SJSA1 (cell line): Measurements from ENCODE around the gene CHPF. TPM values are rescaled to one million over a fixed set of nuclear protein-coding genes. Genes with fewer than 3 reads are reported as not detected.

Experiments used
- DNase-seq, 2 experiments: peaks; one replicate each; pipeline ENCODE4 v3.0.0-alpha.2; 2015 to 2020; ENCODE audit warnings: low spot score in 2 of 2, low read depth in 1 of 2
- H3K27ac ChIP-seq: fragments of 250-450 bp; sonication (Bioruptor Pico); 2 replicates; pipeline ENCODE4 v1.5.1; 2020; ENCODE audit warnings: mild to moderate bottlenecking, moderate library complexity
- H3K27me3 ChIP-seq: fragments of 250-450 bp; sonication (Bioruptor Pico); replicated peaks from 2 replicates; pipeline ENCODE4 v1.5.1; 2020; ENCODE audit warnings: mild to moderate bottlenecking, moderate library complexity
- H3K36me3 ChIP-seq: fragments of 250-450 bp; sonication (Bioruptor Pico); 2 replicates; pipeline ENCODE4 v1.5.1; 2020; ENCODE audit warnings: mild to moderate bottlenecking
- H3K4me1 ChIP-seq: fragments of 250-450 bp; sonication (Bioruptor Pico); replicated peaks from 2 replicates; pipeline ENCODE4 v1.6.1; 2021; ENCODE audit warnings: mild to moderate bottlenecking
- H3K4me3 ChIP-seq: fragments of 250-450 bp; sonication (Bioruptor Pico); 2 replicates; pipeline ENCODE4 v1.5.1; 2020; ENCODE audit warnings: mild to moderate bottlenecking
- H3K9me3 ChIP-seq: fragments of 250-450 bp; sonication (Bioruptor Pico); replicated peaks from 2 replicates; pipeline ENCODE4 v1.5.1; 2020; ENCODE audit warnings: mild to moderate bottlenecking
- total RNA-seq: library from RNA; depleted of rRNA; stranded (reverse); fragments of >200 nt; shearing (Covaris generic); gene quantifications from 2 replicates; pipeline ENCODE4 v1.2.3, GENCODE V29; 2014

Gene CHPF
- total RNA-seq, 1 experiment from 2014 or later: 113 TPM

- peak within 1 kb of the TSS; percentile 97 for H3K4me3 ChIP-seq
- no peaks in the 10 kb centered on the region for H3K27me3 ChIP-seq
- peak within 1 kb of the TSS; percentile 39 for H3K27ac ChIP-seq
- DNase-seq: peak; percentile 21 to 85
- peaks cover 18% of the 10 kb centered on the region for H3K4me1 ChIP-seq
- H3K36me3 ChIP-seq: peaks cover 40% of the 10 kb centered on the region
- 0 out of 2 replicates have a peak, but pooled peaks cover 3% of the 10 kb centered on the region for H3K9me3 ChIP-seq
Observed at GRCh38 chr2:219571311-219572236, 28.0 kb upstream of the CHPF start, which contains the start of gene OBSL1. OBSL1 (minus strand) TSS chr2:219571539; CDS start chr2:219571232, 307 bp downstream.

GRCh38 chr2:219570924-219571310 is 27.3 kb upstream of the CHPF start:
- peaks cover 43% of the 10 kb centered on the region for H3K36me3 ChIP-seq
- 0 out of 2 replicates have a peak, but pooled peaks cover 3% of the 10 kb centered on the region for H3K9me3 ChIP-seq
- H3K27me3 ChIP-seq: no peaks in the 10 kb centered on the region
- DNase-seq: peak; percentile 49 to 51
- H3K27ac ChIP-seq: peak overlapping the region; percentile 39
- peak overlapping the region; percentile 97 for H3K4me3 ChIP-seq
- peaks cover 18% of the 10 kb centered on the region for H3K4me1 ChIP-seq

DNA sequence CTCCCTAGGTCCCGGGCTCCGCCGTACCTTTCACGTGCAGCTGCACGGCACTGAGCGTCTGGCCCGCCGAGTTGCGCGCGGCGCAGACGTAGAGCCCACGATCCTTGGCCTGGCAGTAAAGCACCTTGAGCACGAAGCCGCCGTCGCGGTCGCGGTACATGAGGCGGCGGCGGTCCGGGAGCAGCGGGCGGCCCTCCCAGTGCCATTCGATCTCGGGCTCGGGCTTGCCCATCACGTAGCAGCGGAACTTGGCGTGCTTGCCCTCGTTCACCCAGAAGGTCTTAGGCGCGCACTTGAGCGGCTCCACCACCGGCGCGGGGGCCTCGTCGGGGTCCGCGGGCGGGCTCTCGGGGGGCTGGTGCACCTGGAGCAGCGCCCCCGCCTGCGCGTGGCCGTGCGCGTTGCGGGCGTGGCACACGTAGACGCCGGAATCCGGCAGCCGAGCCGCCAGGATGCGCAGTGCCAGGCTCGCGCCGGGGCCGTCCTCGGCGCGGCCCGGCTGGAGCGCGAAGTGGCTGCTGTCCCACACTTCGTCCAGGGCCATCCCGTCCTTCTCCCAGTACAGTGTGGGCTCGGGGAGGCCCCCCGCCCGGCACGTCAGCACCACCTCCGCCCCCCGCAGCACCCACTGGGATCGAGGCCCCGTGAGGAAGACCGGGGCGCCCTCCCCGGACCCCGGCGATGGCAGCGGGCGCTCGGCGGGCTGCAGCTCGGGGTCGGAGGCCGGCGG is 26.8 kb upstream of the CHPF start:
- Histone ChIP-seq H3K4me3 (peak overlapping the region; percentile 97), H3K4me1 (peaks cover 18% of the 10 kb centered on the region), H3K27ac (peak overlapping the region; percentile 39), H3K9me3 (0 out of 2 replicates have a peak, but pooled peaks cover 3% of the 10 kb centered on the region), H3K27me3 (no peaks in the 10 kb centered on the region), H3K36me3 (peaks cover 44% of the 10 kb centered on the region)
- DNase-seq: peak; percentile 21 to 46

GRCh38 chr2:219569635-219570034 is 26.0 kb upstream of the CHPF start:
- Histone ChIP-seq H3K27me3 (no peaks in the 10 kb centered on the region), H3K36me3 (peaks cover 44% of the 10 kb centered on the region)

GRCh38 chr2:219569041-219569440 is 25.4 kb upstream of the CHPF start:
- Histone ChIP-seq H3K27me3 (no peaks in the 10 kb centered on the region), H3K9me3 (0 out of 2 replicates have a peak, but pooled peaks cover 3% of the 10 kb centered on the region), H3K27ac (no peak overlapping the region), H3K4me1 (peaks cover 18% of the 10 kb centered on the region), H3K4me3 (no peak overlapping the region), H3K36me3 (peaks cover 44% of the 10 kb centered on the region)
- DNase-seq: no peak

More at GRCh38 chr2:219569635-219570034, 26.0 kb upstream of the CHPF start:
- 0 out of 2 replicates have a peak, but pooled peaks cover 3% of the 10 kb centered on the region for H3K9me3 ChIP-seq
- H3K4me3 ChIP-seq: no peak overlapping the region
- no peak overlapping the region for H3K27ac ChIP-seq
- peaks cover 18% of the 10 kb centered on the region for H3K4me1 ChIP-seq
- no peak for DNase-seq

GRCh38 chr2:219567791-219568361 is 24.3 kb upstream of the CHPF start:
- no peaks in the 10 kb centered on the region for H3K27me3 ChIP-seq
- no peak overlapping the region for H3K4me3 ChIP-seq
- 0 out of 2 replicates have a peak, but pooled peaks cover 3% of the 10 kb centered on the region for H3K9me3 ChIP-seq
- H3K36me3 ChIP-seq: peaks cover 44% of the 10 kb centered on the region
- no peak for DNase-seq
- peaks cover 18% of the 10 kb centered on the region for H3K4me1 ChIP-seq
- H3K27ac ChIP-seq: no peak overlapping the region

DNA sequence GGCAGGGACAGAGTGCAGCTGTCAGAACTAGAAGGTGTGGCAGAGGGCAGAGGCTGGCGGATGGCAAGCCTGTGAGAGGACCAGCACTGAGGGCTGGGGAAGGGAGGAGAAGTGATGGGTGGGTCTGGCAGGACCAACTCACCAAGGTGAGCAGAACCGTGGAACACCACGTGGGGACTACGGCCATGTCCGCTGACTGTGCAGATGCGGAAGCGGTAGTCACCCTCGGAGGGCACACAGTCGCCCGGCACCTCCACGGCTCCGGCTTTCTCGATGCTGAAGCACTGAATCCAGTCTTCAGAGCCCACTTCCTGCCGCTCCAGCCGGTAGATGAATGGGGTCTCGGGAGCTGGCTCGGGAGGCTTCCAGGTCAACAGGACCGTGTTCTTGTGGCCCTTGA is 23.5 kb upstream of the CHPF start:
- Histone ChIP-seq H3K4me3 (no peak overlapping the region), H3K27ac (no peak overlapping the region), H3K27me3 (no peaks in the 10 kb centered on the region), H3K9me3 (0 out of 2 replicates have a peak, but pooled peaks cover 3% of the 10 kb centered on the region), H3K36me3 (peaks cover 44% of the 10 kb centered on the region), H3K4me1 (peaks cover 18% of the 10 kb centered on the region)
- no peak for DNase-seq

GRCh38 chr2:219566640-219567039 is 23.0 kb upstream of the CHPF start:
- no peak overlapping the region for H3K27ac ChIP-seq
- H3K4me1 ChIP-seq: peaks cover 14% of the 10 kb centered on the region
- H3K27me3 ChIP-seq: no peaks in the 10 kb centered on the region
- H3K9me3 ChIP-seq: 0 out of 2 replicates have a peak, but pooled peaks cover 3% of the 10 kb centered on the region
- H3K4me3 ChIP-seq: no peak overlapping the region
- H3K36me3 ChIP-seq: peaks cover 44% of the 10 kb centered on the region
- no peak for DNase-seq

- H3K27ac ChIP-seq: no peak overlapping the region
- no peak overlapping the region for H3K4me3 ChIP-seq
- H3K9me3 ChIP-seq: 0 out of 2 replicates have a peak, but pooled peaks cover 3% of the 10 kb centered on the region
- no peaks in the 10 kb centered on the region for H3K27me3 ChIP-seq
- H3K36me3 ChIP-seq: peaks cover 38% of the 10 kb centered on the region
- no peak for DNase-seq
- peaks cover 5% of the 10 kb centered on the region for H3K4me1 ChIP-seq
Observed at GRCh38 chr2:219565130-219566080, 21.8 kb upstream of the CHPF start.

GRCh38 chr2:219563271-219563928 is 19.8 kb upstream of the CHPF start:
- DNase-seq: no peak
- Histone ChIP-seq H3K4me3 (no peak overlapping the region), H3K27me3 (no peaks in the 10 kb centered on the region), H3K4me1 (no peaks in the 10 kb centered on the region), H3K36me3 (peaks cover 22% of the 10 kb centered on the region), H3K27ac (no peak overlapping the region), H3K9me3 (no peaks in the 10 kb centered on the region)

GRCh38 chr2:219562049-219563020 is 18.7 kb upstream of the CHPF start:
- Histone ChIP-seq H3K4me3 (no peak overlapping the region), H3K27me3 (no peaks in the 10 kb centered on the region), H3K36me3 (peaks cover 11% of the 10 kb centered on the region), H3K9me3 (no peaks in the 10 kb centered on the region), H3K4me1 (no peaks in the 10 kb centered on the region), H3K27ac (no peak overlapping the region)
- no peak for DNase-seq
